HepG2 (cell line): ENCODE results near the gene FBXW12. TPM values are rescaled to one million over a fixed set of nuclear protein-coding genes. Genes with fewer than 3 reads are reported as not detected.
A peak's percentile ranks its signal among the peaks of the same experiment; 100 is the strongest.

Experiments
- ATF4 ChIP-seq, 2 experiments: fragments of 450-650 bp in 1 of 2; sonication (generic) in 1 of 2; formaldehyde crosslinking; IDR thresholded peaks; 2 replicates each; pipeline versions ENCODE4 v1.5.0 to v1.8.0; 2020 to 2022; ENCODE audit warnings: mild to moderate bottlenecking in 1 of 2, missing genetic modification reagents in 1 of 2
- BHLHE40 ChIP-seq: IDR thresholded peaks from 2 replicates; pipeline ENCODE4 v1.6.1; 2011; ENCODE audit warnings: low read length, improper control_type of control experiment
- ELK4 ChIP-seq: sonication (generic); formaldehyde crosslinking; IDR thresholded peaks from 2 replicates; pipeline ENCODE4 v1.9.0; 2021; ENCODE audit warnings: missing genetic modification reagents, borderline replicate concordance
- FIP1L1 ChIP-seq: fragments of 200-400 bp; formaldehyde crosslinking; IDR thresholded peaks from 2 replicates; pipeline ENCODE4 v1.6.1; 2018; ENCODE audit warnings: low read depth, mild to moderate bottlenecking, low read length, moderate library complexity, borderline replicate concordance; ENCODE audit not compliant: insufficient read depth
- GPN1 ChIP-seq: sonication (generic); formaldehyde crosslinking; IDR thresholded peaks from 2 replicates; pipeline ENCODE4 v1.5.1; 2020; ENCODE audit warnings: missing genetic modification reagents, borderline replicate concordance
- NR0B2 ChIP-seq: sonication (generic); formaldehyde crosslinking; IDR thresholded peaks from 2 replicates; pipeline ENCODE4 v1.4.0; 2020; ENCODE audit warnings: mild to moderate bottlenecking, missing genetic modification reagents
- SNAPC4 ChIP-seq: sonication (generic); formaldehyde crosslinking; IDR thresholded peaks from 2 replicates; pipeline ENCODE4 v1.4.0; 2020; ENCODE audit warnings: mild to moderate bottlenecking, missing genetic modification reagents
- TBL1XR1 ChIP-seq: fragments of 150-350 bp; IDR thresholded peaks from 2 replicates; pipeline ENCODE4 v1.6.1; 2014; ENCODE audit warnings: borderline replicate concordance, low read length; ENCODE audit not compliant: partially characterized antibody
- ZBTB20 ChIP-seq: sonication (generic); formaldehyde crosslinking; IDR thresholded peaks from 2 replicates; pipeline ENCODE4 v1.8.1; 2023; ENCODE audit warnings: missing genetic modification reagents, low read depth, mild to moderate bottlenecking, borderline replicate concordance
- ZBTB46 ChIP-seq: sonication (generic); formaldehyde crosslinking; IDR thresholded peaks from 2 replicates; pipeline ENCODE4 v1.4.0; 2020; ENCODE audit warnings: mild to moderate bottlenecking, missing genetic modification reagents, borderline replicate concordance
- ZKSCAN5 ChIP-seq: sonication (generic); formaldehyde crosslinking; IDR thresholded peaks from 2 replicates; pipeline ENCODE4 v1.5.1; 2020; ENCODE audit warnings: mild to moderate bottlenecking, missing genetic modification reagents
- ZNF10 ChIP-seq: sonication (generic); formaldehyde crosslinking; IDR thresholded peaks from 2 replicates; pipeline ENCODE4 v1.4.0; 2020; ENCODE audit warnings: mild to moderate bottlenecking, low read depth, missing genetic modification reagents, borderline replicate concordance
- ZNF280D ChIP-seq: sonication (generic); formaldehyde crosslinking; IDR thresholded peaks from 2 replicates; pipeline ENCODE4 v1.5.1; 2020; ENCODE audit warnings: mild to moderate bottlenecking, missing genetic modification reagents
- polyA plus RNA-seq, 8 experiments: library from polyadenylated mRNA; depleted of rRNA in 3 of 8; stranded (reverse) in 7 of 8; unstranded in 1 of 8; fragments of >200 nt; fragmentation: Illumina TruSeq in 4 of 8; extraction: Trizol in 4 of 8; gene quantifications; 2 replicates each; pipeline versions ENCODE4 v1.2.1 to v1.2.3, GENCODE V29; 2011 to 2016; ENCODE audit warnings: low read depth in 4 of 8, missing spikeins in 1 of 8, mixed read lengths in 1 of 8; ENCODE audit not compliant: insufficient read depth in 1 of 8
- total RNA-seq, 5 experiments: library from RNA; depleted of rRNA; stranded (reverse); fragments of >200 nt; fragmentation: Illumina TruSeq; extraction: Trizol; gene quantifications; 2 replicates each; pipeline ENCODE4 v1.2.3, GENCODE V29; 2016; ENCODE audit warnings: low read depth in 1 of 5

Gene FBXW12
- total and polyA plus RNA-seq, 2 of the 13 experiments (the other 11 are each of a cell fraction or from before 2014, with no cell fraction given): not detected

- TF ChIP-seq ATF4 (CRISPR knock-in tag; IDR thresholded peaks at IDR 0.05) (0 out of 4 replicates have a peak, but pooled peaks of 1 of the 2 experiments have one; percentile 51), NR0B2 (CRISPR knock-in tag) (no peak), SNAPC4 (CRISPR knock-in tag) (no peak), ZKSCAN5 (no peak), ZNF10 (CRISPR knock-in tag) (no peak), ZNF280D (CRISPR knock-in tag) (0 out of 2 replicates have a peak, but pooled peaks have one; percentile 39), ZBTB46 (CRISPR knock-in tag) (no peak), ELK4 (CRISPR knock-in tag) (no peak), GPN1 (no peak), FIP1L1 (no peak), BHLHE40 (peak; percentile 36; the same call in 1 of the 2 replicates), ZBTB20 (CRISPR knock-in tag) (0 out of 2 replicates have a peak, but pooled peaks have one; percentile 27), TBL1XR1 (no peak)
These were observed 63.9 kb downstream of the FBXW12 start (continued) for GRCh38 chr3:48435774-48436476.
